Fibroblast of skin of left quadriceps (primary cell): ENCODE data around the gene ZNF524.

Experiments
- DNase-seq, 2 experiments: peaks; one replicate each; pipeline ENCODE4 v3.0.0-alpha.2; 2013; ENCODE audit warnings: low read depth in 2 of 2

The ZNF524 gene

DNA sequence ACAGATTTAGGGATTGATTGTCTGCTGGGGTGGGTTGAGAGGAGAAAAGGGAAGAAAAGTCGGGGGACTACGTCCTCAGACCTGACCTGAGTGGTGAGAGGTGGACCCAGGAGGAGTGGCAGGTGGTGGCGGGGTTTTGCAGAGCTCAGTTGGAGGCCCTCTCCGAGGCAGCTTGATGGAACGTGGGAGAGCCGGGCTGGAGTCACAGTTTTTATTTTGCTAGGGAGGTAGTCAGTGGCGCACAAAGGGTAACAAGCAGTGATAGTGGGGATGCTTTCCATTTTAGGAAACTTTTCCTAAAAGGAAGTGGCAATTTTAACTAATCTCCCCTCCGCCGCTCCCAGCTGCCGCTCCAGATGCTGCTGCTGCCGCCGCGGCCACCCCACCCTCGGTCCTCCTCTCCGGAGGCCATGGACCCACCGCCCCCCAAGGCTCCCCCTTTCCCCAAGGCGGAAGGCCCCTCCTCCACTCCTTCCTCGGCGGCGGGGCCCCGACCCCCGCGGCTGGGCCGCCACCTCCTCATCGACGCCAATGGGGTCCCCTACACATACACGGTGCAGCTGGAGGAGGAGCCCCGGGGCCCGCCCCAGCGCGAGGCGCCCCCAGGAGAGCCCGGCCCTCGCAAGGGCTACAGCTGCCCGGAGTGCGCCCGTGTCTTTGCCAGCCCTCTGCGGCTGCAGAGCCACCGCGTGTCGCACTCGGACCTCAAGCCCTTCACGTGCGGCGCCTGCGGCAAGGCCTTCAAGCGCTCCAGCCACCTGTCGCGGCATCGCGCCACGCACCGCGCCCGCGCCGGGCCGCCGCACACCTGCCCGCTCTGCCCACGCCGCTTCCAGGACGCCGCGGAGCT is 42.3 kb downstream of the ZNF524 start:
- no peak for DNase-seq

GRCh38 chr19:55643003-55643886 is 43.2 kb downstream of the ZNF524 start, which contains the start of gene ZNF581:
Gene ZNF581, plus strand, starts transcription at chr19:55643649. Its CDS starts 923 bp downstream, at chr19:55644572.
- DNase-seq, result peak in 1 of 2 experiments; percentile 49

GRCh38 chr19:55643887-55644176 is 43.7 kb downstream of the ZNF524 start:
- no peak for DNase-seq

DNA sequence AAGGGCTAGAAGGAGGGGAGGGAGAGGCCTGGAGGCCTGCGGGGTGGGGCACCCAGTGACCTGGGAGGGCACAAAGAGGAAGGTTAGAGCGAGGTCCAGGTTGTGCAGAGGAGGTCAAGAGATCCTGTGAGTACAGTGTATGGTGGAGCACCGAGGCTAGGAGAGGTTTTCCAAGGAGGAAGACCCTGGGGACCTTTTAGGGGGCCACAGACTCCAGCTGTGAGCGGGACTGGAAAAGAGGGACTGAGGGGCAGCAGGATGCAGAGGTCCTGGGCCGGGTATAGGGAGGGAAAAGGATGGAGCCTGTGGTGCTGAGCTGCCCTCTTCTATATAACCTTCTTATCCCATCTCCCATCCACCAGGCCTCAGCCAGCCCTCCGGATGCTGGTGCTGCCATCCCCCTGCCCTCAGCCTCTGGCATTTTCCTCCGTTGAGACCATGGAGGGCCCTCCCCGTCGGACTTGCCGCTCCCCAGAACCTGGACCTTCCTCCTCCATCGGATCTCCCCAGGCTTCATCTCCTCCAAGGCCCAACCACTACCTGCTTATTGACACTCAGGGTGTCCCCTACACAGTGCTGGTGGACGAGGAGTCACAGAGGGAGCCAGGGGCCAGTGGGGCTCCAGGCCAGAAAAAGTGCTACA is 44.2 kb downstream of the ZNF524 start:
- DNase-seq, result no peak

GRCh38 chr19:55644842-55645511 is 44.9 kb downstream of the ZNF524 start:
- DNase-seq, result no peak

DNA sequence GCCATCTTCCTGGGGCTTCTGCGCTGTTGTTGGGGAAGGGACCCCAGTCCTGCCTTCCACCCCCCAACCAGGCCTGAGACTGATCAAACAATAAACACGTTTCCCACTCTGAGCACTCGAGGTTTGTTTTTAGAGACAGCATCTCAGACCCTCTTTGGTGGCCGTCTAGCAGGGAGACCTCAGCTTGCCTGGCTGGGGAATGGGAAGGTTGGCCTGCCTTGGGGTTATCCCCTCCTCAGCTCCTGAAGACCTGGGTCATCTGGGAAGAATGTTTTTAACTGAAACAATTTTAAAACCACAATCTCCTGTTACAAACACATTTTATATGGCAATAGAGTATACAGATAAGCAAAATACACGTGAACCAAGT is 45.4 kb downstream of the ZNF524 start:
- DNase-seq, result no peak

GRCh38 chr19:55646889-55647731 is 47.0 kb downstream of the ZNF524 start:
- no peak for DNase-seq

- DNase-seq, result peak; percentile 57 to 64
Measured at GRCh38 chr19:55647732-55648584, 47.9 kb downstream of the ZNF524 start, which contains the start of gene CCDC106. Gene CCDC106, plus strand, starts transcription at chr19:55648212. Its CDS starts 835 bp downstream, at chr19:55649047.

DNA sequence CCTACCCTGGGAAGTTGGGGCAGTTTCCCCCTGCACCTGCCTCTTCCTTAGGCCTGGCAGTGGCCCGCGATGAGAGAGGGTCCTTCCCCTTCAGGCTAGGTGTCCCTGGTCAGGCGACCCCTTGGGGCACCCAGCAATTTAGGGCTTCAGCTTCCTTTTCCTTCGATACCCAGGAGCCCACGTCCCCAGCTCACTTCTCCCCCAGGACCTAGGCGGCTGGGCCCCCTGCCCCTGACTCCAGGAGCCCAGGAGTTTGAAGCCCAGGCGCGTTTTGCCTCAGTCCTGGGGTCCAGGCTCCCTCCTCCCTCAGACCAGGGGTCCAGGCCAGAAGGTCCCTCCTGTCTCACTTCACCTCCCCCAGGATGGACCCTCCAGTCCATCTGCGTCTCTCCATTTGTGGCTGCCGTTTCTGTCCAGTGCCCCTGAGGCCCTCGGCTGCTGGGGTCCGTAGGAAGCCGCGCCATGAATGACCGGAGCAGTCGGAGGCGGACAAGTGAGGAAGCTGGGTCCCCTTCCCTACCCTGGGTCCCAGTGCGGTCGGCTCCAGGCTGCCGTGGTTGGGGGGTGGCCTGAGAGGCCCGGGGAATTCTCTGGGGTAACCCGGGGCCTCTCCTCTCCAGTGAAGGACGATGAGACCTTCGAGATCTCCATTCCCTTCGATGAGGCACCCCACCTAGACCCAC is 48.6 kb downstream of the ZNF524 start:
- no peak for DNase-seq

DNA sequence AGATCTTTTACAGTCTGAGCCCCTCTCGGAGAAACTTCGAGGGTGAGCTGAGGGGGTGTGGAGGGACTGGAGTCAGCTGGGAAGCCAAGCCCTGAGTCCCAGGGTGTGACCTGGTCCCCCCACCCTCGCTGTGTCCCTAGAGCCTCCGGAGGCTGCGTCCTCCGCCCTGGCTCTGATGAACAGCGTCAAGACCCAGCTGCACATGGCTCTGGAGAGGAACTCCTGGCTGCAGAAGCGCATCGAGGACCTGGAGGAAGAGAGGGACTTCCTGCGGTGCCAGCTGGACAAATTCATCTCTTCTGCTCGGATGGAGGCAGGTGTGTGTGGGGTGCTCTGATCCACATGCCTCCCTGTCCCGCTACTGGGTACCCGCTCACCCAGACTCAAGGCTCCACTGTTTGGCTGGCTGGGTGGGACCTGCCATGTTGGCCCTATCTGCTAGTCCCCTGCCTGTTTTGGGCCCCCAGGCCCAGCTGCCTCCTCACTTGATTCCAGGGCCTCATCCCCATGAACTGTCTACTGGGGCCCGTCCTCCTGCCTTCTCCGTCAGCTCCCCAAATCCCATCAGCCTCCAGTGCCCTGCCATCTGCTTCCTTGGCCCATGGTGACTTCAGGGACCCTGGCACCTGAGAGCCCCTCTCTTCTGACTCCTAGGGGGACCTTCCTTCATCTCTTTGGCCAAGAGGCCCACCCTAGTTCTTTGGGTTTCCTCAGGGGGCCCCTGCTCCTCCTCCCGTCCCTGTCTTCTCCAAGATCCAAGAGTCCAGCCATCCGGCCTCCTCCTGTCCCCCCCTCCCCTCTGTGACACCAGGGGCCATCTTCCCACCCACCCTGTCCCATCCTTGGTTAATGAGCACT is 49.4 kb downstream of the ZNF524 start:
- DNase-seq, result no peak

DNA sequence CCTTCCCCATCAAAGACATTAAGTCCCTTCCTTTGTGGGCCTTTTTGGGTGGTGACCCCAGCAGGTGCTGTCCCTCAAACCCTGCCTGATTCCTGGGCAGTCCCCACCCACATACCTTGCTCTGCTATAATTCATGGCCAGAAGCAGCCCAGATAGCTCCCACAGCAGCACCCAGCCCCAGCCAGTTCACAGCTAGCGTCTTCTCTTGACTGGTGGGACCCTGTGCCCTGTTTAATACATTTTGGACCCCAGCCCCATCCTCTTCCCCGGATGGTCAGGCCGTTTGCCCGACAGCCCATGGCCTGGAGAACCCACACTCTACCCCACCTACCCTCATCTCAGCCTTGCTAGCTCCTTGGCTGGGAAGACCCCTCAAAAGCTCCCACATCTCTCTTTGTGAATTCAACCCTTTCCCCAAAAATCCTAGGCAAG is 50.1 kb downstream of the ZNF524 start:
- no peak for DNase-seq

- no peak for DNase-seq
Measured at GRCh38 chr19:55650602-55651230, 50.6 kb downstream of the ZNF524 start.

GRCh38 chr19:55651236-55651635 is 51.1 kb downstream of the ZNF524 start:
- DNase-seq, result no peak

DNA sequence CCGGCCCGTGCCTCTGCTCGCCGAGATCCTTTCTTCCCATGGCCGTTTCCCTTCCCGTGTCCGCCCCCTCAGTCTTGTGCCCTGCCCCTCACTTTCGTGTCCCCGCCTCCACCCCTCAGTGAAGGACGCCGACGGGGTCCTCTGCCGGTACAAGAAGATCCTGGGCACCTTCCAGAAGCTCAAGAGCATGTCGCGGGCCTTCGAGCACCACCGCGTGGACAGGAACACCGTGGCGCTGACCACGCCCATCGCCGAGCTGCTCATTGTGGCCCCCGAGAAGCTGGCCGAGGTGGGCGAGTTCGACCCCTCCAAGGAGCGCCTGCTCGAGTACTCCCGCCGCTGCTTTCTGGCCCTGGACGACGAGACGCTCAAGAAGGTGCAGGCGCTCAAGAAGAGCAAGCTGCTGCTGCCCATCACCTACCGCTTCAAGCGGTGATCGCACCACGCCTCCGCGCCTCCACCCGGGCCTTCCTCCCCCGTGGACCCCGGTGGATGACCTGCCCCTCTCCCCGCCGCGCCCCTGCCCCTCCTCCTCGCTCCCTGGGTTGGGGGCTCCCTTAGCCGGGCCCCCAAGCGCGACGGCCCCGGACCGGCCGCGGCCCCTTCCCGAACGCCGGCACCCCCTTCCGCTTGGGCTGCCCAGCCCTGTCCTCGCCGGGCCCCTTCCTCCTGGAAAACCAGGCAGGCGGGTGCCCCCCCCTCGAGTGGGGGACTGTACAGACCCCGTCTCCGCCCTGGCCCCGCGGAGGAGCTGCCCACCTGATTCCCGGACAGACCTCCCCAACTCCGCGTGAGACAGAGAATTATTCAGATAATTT is 52.4 kb downstream of the ZNF524 start:
- no peak for DNase-seq
